KMS-11 (cell line): ENCODE data around the gene BASP1.

Experiments used
- H2AFZ ChIP-seq: fragments of 200-600 bp; sonication (generic); 2 replicates; pipeline ENCODE4 v1.6.1; 2016; ENCODE audit warnings: antibody characterized with exemption, mixed run types, low read depth
- H3K27ac ChIP-seq: fragments of 200-600 bp; sonication (generic); 2 replicates; pipeline ENCODE4 v1.6.1; 2016; ENCODE audit warnings: mild to moderate bottlenecking, mixed run types
- H3K27me3 ChIP-seq: fragments of 200-600 bp; sonication (generic); 2 replicates; pipeline ENCODE4 v1.6.1; 2017; ENCODE audit warnings: mild to moderate bottlenecking, low read depth, mixed run types, moderate library complexity; ENCODE audit not compliant: insufficient read depth
- H3K36me3 ChIP-seq: fragments of 200-600 bp; sonication (generic); 2 replicates; pipeline ENCODE4 v1.6.1; 2017; ENCODE audit warnings: mild to moderate bottlenecking, mixed run types; ENCODE audit not compliant: insufficient read depth
- H3K4me1 ChIP-seq: fragments of 200-600 bp; sonication (generic); 2 replicates; pipeline ENCODE4 v1.6.1; 2016; ENCODE audit warnings: mild to moderate bottlenecking, low read depth, mixed run types; ENCODE audit not compliant: poor library complexity, severe bottlenecking
- H3K4me2 ChIP-seq: fragments of 200-600 bp; sonication (generic); 2 replicates; pipeline ENCODE4 v1.7.0; 2016; ENCODE audit warnings: mild to moderate bottlenecking, mixed run types
- H3K4me3 ChIP-seq: fragments of 200-600 bp; sonication (generic); IDR thresholded peaks from 2 replicates; pipeline ENCODE4 v1.6.1; 2017; ENCODE audit warnings: low read depth, low read length, mixed read lengths; ENCODE audit not compliant: insufficient read depth
- H3K79me2 ChIP-seq: fragments of 200-600 bp; sonication (generic); 2 replicates; pipeline ENCODE4 v1.6.1; 2016; ENCODE audit warnings: low read depth, mixed run types; ENCODE audit not compliant: insufficient read depth
- H3K9ac ChIP-seq: fragments of 200-600 bp; sonication (generic); 2 replicates; pipeline ENCODE4 v1.6.1; 2016; ENCODE audit warnings: mild to moderate bottlenecking, mixed run types
- H4K20me1 ChIP-seq: fragments of 200-600 bp; sonication (generic); 2 replicates; pipeline ENCODE4 v1.6.1; 2016; ENCODE audit warnings: mild to moderate bottlenecking, mixed run types; ENCODE audit not compliant: insufficient read depth
- TF ChIP-seq, protein P1 (sequence below): fragments of 200-600 bp; sonication (generic); conservative IDR thresholded peaks from 2 replicates; pipeline ENCODE4 v1.6.1; 2017; ENCODE audit warnings: low read depth, mild to moderate bottlenecking, antibody characterized with exemption, low read length, moderate library complexity, mixed read lengths

The BASP1 gene

DNA sequence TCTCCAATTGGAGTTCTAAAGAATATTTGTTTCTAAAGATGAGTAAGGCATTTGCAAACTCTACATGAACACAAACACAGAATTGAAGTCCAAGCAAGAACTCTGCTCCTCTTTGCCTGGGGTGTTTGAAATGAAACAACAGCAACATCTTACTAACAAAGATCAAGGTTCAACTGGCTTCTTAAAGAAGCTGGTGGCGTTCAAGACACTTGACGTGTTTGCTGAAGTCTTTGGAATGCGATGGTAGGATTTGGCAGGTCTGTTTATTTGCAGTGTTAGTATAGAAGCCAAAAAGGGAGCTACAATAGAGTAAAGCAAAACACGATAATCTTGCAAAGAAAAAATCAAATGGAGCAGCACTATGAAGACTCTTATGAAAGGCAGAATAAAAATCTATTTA lies 94.9 kb downstream of the BASP1 start:
- TF ChIP-seq, protein P1, sequence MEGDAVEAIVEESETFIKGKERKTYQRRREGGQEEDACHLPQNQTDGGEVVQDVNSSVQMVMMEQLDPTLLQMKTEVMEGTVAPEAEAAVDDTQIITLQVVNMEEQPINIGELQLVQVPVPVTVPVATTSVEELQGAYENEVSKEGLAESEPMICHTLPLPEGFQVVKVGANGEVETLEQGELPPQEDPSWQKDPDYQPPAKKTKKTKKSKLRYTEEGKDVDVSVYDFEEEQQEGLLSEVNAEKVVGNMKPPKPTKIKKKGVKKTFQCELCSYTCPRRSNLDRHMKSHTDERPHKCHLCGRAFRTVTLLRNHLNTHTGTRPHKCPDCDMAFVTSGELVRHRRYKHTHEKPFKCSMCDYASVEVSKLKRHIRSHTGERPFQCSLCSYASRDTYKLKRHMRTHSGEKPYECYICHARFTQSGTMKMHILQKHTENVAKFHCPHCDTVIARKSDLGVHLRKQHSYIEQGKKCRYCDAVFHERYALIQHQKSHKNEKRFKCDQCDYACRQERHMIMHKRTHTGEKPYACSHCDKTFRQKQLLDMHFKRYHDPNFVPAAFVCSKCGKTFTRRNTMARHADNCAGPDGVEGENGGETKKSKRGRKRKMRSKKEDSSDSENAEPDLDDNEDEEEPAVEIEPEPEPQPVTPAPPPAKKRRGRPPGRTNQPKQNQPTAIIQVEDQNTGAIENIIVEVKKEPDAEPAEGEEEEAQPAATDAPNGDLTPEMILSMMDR, result no peak
- H3K79me2 ChIP-seq, result no peaks in the 10 kb centered on the region
- H3K36me3 ChIP-seq, result no peaks in the 10 kb centered on the region
- no peak overlapping the region for H3K4me3 ChIP-seq
- H3K4me2 ChIP-seq, result no peak overlapping the region
- no peak overlapping the region for H2AFZ ChIP-seq
- no peak overlapping the region for H3K27ac ChIP-seq
- peaks cover 35% of the 10 kb centered on the region for H3K4me1 ChIP-seq
- no peaks in the 10 kb centered on the region for H3K27me3 ChIP-seq
- H3K9ac ChIP-seq, result no peak overlapping the region
- H4K20me1 ChIP-seq, result no peaks in the 10 kb centered on the region

DNA sequence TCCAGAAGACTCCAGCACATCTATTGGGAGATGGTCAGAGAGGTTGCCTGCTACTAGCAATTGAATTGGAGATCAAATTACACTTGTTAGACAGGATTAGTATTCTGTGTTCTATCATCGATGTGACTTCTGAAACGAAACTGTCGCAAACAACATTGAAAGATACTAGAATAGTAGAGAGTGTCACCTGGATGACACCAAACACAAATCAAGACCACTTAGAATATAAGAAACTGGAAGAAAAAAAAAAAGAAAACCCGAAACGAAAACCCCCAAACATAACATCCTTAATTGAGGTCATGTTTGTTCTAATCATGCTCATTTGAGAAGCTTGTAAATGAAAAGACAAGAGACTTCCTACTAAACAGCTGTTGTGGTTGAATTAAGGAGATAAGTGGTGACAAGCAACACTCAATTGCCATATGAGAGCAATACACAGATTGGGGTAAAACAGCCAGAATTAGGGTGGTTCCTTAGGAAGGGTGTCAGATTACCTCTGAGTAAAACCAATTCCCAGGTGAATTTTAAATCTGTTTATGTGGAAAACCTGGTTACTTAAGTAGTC lies 97.6 kb downstream of the BASP1 start:
- Histone ChIP-seq H3K4me2 (peak overlapping the region; percentile 61), H3K4me3 (no peak overlapping the region), H3K27ac (peak overlapping the region; percentile 71), H3K79me2 (no peaks in the 10 kb centered on the region), H3K27me3 (no peaks in the 10 kb centered on the region), H4K20me1 (no peaks in the 10 kb centered on the region), H3K9ac (peak overlapping the region; percentile 20; the same call in 1 of the 2 replicates), H2AFZ (no peak overlapping the region), H3K4me1 (peaks cover 44% of the 10 kb centered on the region), H3K36me3 (no peaks in the 10 kb centered on the region)
- TF ChIP-seq, protein P1, result no peak

DNA sequence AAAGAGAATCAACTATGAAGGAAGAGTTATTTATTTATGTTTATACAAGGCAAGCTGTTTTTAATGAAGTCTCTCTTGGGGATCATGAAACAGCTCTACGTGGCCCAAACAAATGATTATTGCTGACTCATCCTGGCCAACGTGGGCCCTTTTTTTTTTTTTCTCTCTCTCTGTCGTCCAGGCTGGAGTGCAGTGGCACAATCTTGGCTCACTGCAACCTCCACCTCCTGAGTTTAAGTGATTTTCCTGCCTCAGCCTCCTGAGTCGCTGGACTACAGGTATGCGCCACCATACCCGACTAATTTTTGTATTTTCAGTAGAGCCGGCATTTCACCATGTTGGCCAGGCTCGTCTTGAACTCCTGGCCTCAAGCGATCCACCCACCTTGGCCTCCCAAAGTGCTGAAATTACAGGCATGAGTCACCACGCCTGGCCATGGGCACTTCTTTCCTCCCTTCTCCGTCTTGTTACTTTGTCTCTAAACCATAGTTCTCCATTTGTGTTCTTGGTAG lies 98.3 kb downstream of the BASP1 start:
- H3K27ac ChIP-seq, result peak overlapping the region; percentile 71
- no peaks in the 10 kb centered on the region for H3K79me2 ChIP-seq
- H3K4me2 ChIP-seq, result peak overlapping the region; percentile 61
- no peak overlapping the region for H2AFZ ChIP-seq
- no peaks in the 10 kb centered on the region for H3K27me3 ChIP-seq
- no peaks in the 10 kb centered on the region for H4K20me1 ChIP-seq
- H3K9ac ChIP-seq, result peak overlapping the region; percentile 20; the same call in 1 of the 2 replicates
- no peaks in the 10 kb centered on the region for H3K36me3 ChIP-seq
- no peak overlapping the region for H3K4me3 ChIP-seq
- peaks cover 44% of the 10 kb centered on the region for H3K4me1 ChIP-seq
- TF ChIP-seq, protein P1, result no peak

DNA sequence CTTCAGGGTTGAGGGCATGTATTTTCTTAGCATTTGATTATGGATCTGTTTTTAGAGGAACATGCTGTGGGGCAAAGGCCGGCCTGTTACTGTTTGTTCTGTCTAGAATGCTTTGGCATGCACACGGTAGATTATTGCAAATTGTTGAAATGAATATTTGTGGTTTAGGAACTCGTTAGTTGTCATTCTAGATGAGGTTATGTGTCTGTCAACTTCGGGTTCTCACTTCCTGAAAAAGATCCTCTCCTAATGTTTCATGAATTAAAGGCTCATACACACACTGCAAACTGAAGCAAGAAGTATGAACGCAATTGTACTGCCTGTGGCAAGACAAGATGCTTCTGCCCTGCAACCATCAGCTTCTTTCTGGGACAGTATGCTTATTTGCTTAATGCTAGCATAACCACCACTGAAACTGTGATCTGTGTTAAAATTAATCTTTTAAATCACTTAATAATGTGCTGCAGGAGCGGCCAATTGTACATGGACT lies 99.6 kb downstream of the BASP1 start:
- Histone ChIP-seq H3K27me3 (no peaks in the 10 kb centered on the region), H3K27ac (peak overlapping the region; percentile 18; the same call in 1 of the 2 replicates), H3K4me3 (no peak overlapping the region), H3K4me1 (peaks cover 44% of the 10 kb centered on the region), H3K9ac (no peak overlapping the region), H3K4me2 (peak overlapping the region; percentile 61), H3K79me2 (no peaks in the 10 kb centered on the region), H3K36me3 (no peaks in the 10 kb centered on the region), H4K20me1 (no peaks in the 10 kb centered on the region), H2AFZ (peak overlapping the region; percentile 18; the same call in 1 of the 2 replicates)
- TF ChIP-seq, protein P1, result no peak
